Thyroid gland (tissue), 4 donors: Measurements from ENCODE around the gene CCIN. TPM values are rescaled to one million over a fixed set of nuclear protein-coding genes. Genes with fewer than 3 reads are reported as not detected.

Source experiments
- DNase-seq, 2 donors: peaks; one replicate each; pipeline ENCODE4 v3.0.0-alpha.2; 2019
- H3K27ac ChIP-seq, 3 donors: fragments of 200-600 bp; sonication (generic); 1 replicate in 2 of 3; 2 replicates in 1 of 3; pipeline ENCODE4 v1.5.1; 2016 to 2019; ENCODE audit warnings: mild to moderate bottlenecking in 1 of 3, moderate library complexity in 1 of 3
- H3K27me3 ChIP-seq: fragments of 200-600 bp; sonication (generic); one replicate; pipeline ENCODE4 v1.5.1; 2019
- H3K36me3 ChIP-seq, 2 donors: fragments of 200-600 bp; sonication (generic); one replicate each; pipeline ENCODE4 v1.5.1; 2016 to 2019
- H3K4me1 ChIP-seq, 2 donors: fragments of 200-600 bp; sonication (generic); one replicate each; pipeline ENCODE4 v1.5.1; 2017 to 2019
- H3K4me3 ChIP-seq, 3 donors: fragments of 200-600 bp; sonication (generic); replicated peaks in 1 of 3; 1 replicate in 2 of 3; 2 replicates in 1 of 3; pipeline ENCODE4 v1.5.1; 2016; ENCODE audit warnings: mild to moderate bottlenecking in 1 of 3
- H3K9me3 ChIP-seq: fragments of 200-600 bp; sonication (generic); one replicate; pipeline ENCODE4 v1.5.1; 2017
- POLR2A ChIP-seq, 2 donors: fragments of 450-650 bp; IDR thresholded peaks; one replicate each; pipeline ENCODE4 v1.6.1; 2017; ENCODE audit warnings: antibody characterized with exemption in 2 of 2, mild to moderate bottlenecking in 2 of 2, moderate library complexity in 1 of 2
- WGBS, 2 donors: methylation state at CpG; one replicate each; pipeline ENCODE4 v1.1.5; 2017; 5-methylcytosine and 5-hydroxymethylcytosine counted together
- intact Hi-C: fragments of 100-400 bp; cut with DNase I; formaldehyde crosslinking; loops from one replicate; pipeline ENCODE4 v1.15.1; 2023
- total RNA-seq, 4 donors: library from RNA; depleted of rRNA; stranded (reverse); fragments of >200 nt; gene quantifications; one replicate each; pipeline ENCODE4 v1.2.3, GENCODE V29; 2016
- TF ChIP-seq, protein P1 (sequence below), 6 experiments: fragments of 200-600 bp in 3 of 6; fragments of 450-650 bp in 3 of 6; sonication (generic) in 3 of 6; IDR thresholded peaks; one replicate each; pipeline ENCODE4 v1.5.1; 2016 to 2019; ENCODE audit warnings: antibody characterized with exemption in 6 of 6, mild to moderate bottlenecking in 2 of 6, inconsistent platforms in 1 of 6, moderate library complexity in 1 of 6

Gene CCIN
- total RNA-seq, 4 donors from 2014 or later = 0.40 TPM; not detected in 3

DNA sequence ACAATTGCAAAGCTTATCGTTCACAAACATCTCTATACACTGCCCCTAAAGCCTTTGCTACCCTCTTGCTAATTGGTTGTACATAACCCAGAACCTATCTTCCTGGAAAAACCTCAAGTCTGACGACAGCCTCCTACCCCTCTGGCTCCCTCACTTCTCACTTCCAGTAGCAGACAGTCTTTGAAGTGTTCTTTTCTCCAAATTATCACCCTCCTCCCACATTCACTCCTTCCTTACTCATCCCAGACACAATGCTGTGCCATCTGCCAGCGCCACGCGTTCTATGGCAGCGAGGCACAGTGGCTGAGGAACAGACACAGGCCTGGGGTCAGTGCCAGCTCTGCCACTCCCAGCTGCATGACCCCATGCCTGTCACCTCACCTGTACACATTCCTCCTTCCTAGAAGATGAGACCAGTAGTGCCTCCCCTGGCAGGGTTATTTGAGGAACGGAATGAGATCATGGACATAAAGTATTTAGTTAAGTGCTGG lies 49.3 kb downstream of the CCIN start:
- no peak for DNase-seq
- peak overlapping the region in 1 of 3 donors; percentile 17 for H3K27ac ChIP-seq
- intact Hi-C loops = no loop called here
- WGBS, 2 donors = 88 to 93% methylated on average over 7 of the region's 7 CpGs
- H3K36me3 ChIP-seq = peaks cover 27 to 40% of the 10 kb centered on the region in 2 donors
- H3K4me3 ChIP-seq = no peak overlapping the region
- H3K27me3 ChIP-seq = no peaks in the 10 kb centered on the region
- H3K4me1 ChIP-seq = peaks cover 7 to 12% of the 10 kb centered on the region in 2 donors
- no peaks in the 10 kb centered on the region for H3K9me3 ChIP-seq
- no peak for TF ChIP-seq POLR2A (IDR thresholded peaks at IDR 0.05)
- TF ChIP-seq, protein P1, sequence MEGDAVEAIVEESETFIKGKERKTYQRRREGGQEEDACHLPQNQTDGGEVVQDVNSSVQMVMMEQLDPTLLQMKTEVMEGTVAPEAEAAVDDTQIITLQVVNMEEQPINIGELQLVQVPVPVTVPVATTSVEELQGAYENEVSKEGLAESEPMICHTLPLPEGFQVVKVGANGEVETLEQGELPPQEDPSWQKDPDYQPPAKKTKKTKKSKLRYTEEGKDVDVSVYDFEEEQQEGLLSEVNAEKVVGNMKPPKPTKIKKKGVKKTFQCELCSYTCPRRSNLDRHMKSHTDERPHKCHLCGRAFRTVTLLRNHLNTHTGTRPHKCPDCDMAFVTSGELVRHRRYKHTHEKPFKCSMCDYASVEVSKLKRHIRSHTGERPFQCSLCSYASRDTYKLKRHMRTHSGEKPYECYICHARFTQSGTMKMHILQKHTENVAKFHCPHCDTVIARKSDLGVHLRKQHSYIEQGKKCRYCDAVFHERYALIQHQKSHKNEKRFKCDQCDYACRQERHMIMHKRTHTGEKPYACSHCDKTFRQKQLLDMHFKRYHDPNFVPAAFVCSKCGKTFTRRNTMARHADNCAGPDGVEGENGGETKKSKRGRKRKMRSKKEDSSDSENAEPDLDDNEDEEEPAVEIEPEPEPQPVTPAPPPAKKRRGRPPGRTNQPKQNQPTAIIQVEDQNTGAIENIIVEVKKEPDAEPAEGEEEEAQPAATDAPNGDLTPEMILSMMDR (IDR thresholded peaks at IDR 0.05) = no peak

Other genes with a start within 250 kb of the CCIN start
- gene OR2S2, start 211.2 kb upstream of the CCIN start, total RNA-seq = not detected
- 10 to 100 TPM in 3 of 4 donors, 1 to 10 TPM in 1; 7.1 to 20.0 (median 18.6) TPM for gene RECK, start 132.5 kb upstream of the CCIN start, total RNA-seq
- gene GLIPR2, start 32.7 kb upstream of the CCIN start, total RNA-seq = 10 to 100 TPM; 15.6 to 25.1 (median 20.4) TPM
- gene CLTA, start 21.5 kb downstream of the CCIN start, total RNA-seq = 100 to 1,000 TPM; 215 to 373 (median 259) TPM
- 10 to 100 TPM; 15.0 to 24.3 (median 16.1) TPM for gene GNE, start 89.1 kb downstream of the CCIN start, total RNA-seq
- 10 to 100 TPM; 36.9 to 61.4 (median 41.9) TPM for gene RNF38, start 230.9 kb downstream of the CCIN start, total RNA-seq